Transverse colon (tissue), 4 donors: Measurements from ENCODE around the gene ZNFX1. TPM values are rescaled to one million over a fixed set of nuclear protein-coding genes. Genes with fewer than 3 reads are reported as not detected.

Source experiments
- DNase-seq: peaks from one replicate; pipeline ENCODE4 v3.0.0-alpha.2; 2019
- H3K27ac ChIP-seq, 4 donors: fragments of 200-600 bp; sonication (generic); 2 replicates each; pipeline ENCODE4 v1.5.1; 2016 to 2018; ENCODE audit warnings: inconsistent platforms in 4 of 4
- H3K27me3 ChIP-seq: fragments of 200-600 bp; sonication (generic); 2 replicates; pipeline ENCODE4 v1.5.1; 2017; ENCODE audit warnings: inconsistent platforms
- H3K36me3 ChIP-seq, 4 donors: fragments of 200-600 bp; sonication (generic); 2 replicates each; pipeline ENCODE4 v1.5.1; 2017 to 2019; ENCODE audit warnings: inconsistent platforms in 4 of 4
- H3K4me1 ChIP-seq, 4 donors: fragments of 200-600 bp; sonication (generic); 2 replicates each; pipeline ENCODE4 v1.5.1; 2017 to 2020; ENCODE audit warnings: inconsistent platforms in 4 of 4
- H3K4me3 ChIP-seq, 4 donors: fragments of 200-600 bp; sonication (generic); 1 replicate in 1 of 4; 2 replicates in 3 of 4; pipeline versions ENCODE4 v1.5.1 to v1.6.1; 2017 to 2019; ENCODE audit warnings: inconsistent platforms in 4 of 4
- H3K9me3 ChIP-seq, 2 donors: fragments of 200-600 bp; sonication (generic); 2 replicates each; pipeline ENCODE4 v1.5.1; 2017 to 2019; ENCODE audit warnings: inconsistent platforms in 2 of 2
- EP300 ChIP-seq: sonication (generic); formaldehyde crosslinking; IDR thresholded peaks from one replicate; pipeline ENCODE4 v1.6.1; 2017; ENCODE audit warnings: antibody characterized with exemption, low read depth
- POLR2A ChIP-seq: fragments of 450-650 bp; IDR thresholded peaks from one replicate; pipeline ENCODE4 v1.6.1; 2016; ENCODE audit warnings: antibody characterized with exemption, mild to moderate bottlenecking, moderate library complexity
- POLR2AphosphoS5 ChIP-seq, 3 donors: sonication (generic); formaldehyde crosslinking; IDR thresholded peaks; one replicate each; pipeline ENCODE4 v1.6.1; 2016; ENCODE audit warnings: antibody characterized with exemption in 3 of 3
- WGBS, 2 donors: methylation state at CpG; one replicate each; pipeline ENCODE4 v1.1.5; 2018; ENCODE audit warnings: low coverage in 1 of 2; 5-methylcytosine and 5-hydroxymethylcytosine counted together
- in situ Hi-C, 4 donors: fragments of 200-750 bp; cut with MboI; loops; one replicate each; pipeline versions ENCODE4 v1.15.0 to v1.15.1; 2017; ENCODE audit warnings: low sequenced_read_pairs in 3 of 4, low pct_ligation_motif_present in 1 of 4, low pct_unique_long_range_greater_than_20kb in 1 of 4
- intact Hi-C: fragments of 100-400 bp; cut with DNase I; formaldehyde crosslinking; loops from one replicate; pipeline ENCODE4 v1.15.1; 2023; ENCODE audit warnings: low total_unique reads
- total RNA-seq, 4 donors: library from RNA; depleted of rRNA; stranded (reverse); fragments of >200 nt; gene quantifications; one replicate each; pipeline ENCODE4 v1.1.0, GENCODE V29; 2016
- TF ChIP-seq, protein P1 (sequence below), 5 experiments: fragments of 200-600 bp in 3 of 5; fragments of 450-650 bp in 2 of 5; sonication (generic) in 3 of 5; IDR thresholded peaks; 1 replicate in 2 of 5; 2 replicates in 3 of 5; pipeline ENCODE4 v1.5.1; 2016 to 2017; ENCODE audit warnings: antibody characterized with exemption in 5 of 5, inconsistent platforms in 3 of 5, mild to moderate bottlenecking in 2 of 5, moderate library complexity in 1 of 5

Gene ZNFX1
- total RNA-seq, 4 donors from 2014 or later = 29.1 to 35.4 (median 33.5) TPM

DNA sequence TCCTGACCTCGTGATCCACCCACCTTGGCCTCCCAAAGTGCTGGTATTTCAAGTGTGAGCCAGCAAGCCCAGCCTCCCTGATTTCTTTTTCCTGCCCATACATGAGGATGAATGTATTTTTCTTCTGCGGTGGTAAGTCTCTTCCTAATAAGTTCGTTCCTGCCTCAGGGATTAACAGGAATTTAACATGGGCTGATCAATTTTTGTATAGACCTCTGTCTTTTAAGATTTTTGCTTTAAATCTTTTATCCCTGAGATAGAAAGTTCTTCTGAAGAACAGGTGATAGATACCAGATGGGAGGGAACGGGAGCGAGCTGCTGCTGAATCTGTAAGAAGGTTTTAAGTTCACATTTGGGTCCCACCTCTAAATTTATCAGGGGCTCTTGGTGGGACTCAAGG, 7.0 kb upstream of the ZNFX1 start:
- peaks cover 36 to 44% of the 10 kb centered on the region in 2 donors for H3K9me3 ChIP-seq
- in situ Hi-C loops (no loop called here), intact Hi-C loops (no loop called here)
- 83 to 85% methylated on average over 5 of the region's 5 CpGs for WGBS, 2 donors
- no peaks in the 10 kb centered on the region for H3K27me3 ChIP-seq
- peaks cover 4 to 34% (median 9%) of the 10 kb centered on the region in 4 donors for H3K4me1 ChIP-seq
- peaks cover 1 to 99% (median 66%) of the 10 kb centered on the region in 4 donors for H3K36me3 ChIP-seq
- H3K4me3 ChIP-seq = no peak overlapping the region
- TF ChIP-seq POLR2AphosphoS5 (IDR thresholded peaks at IDR 0.05) = no peak
- TF ChIP-seq POLR2A = no peak
- no peak for TF ChIP-seq EP300
- TF ChIP-seq, protein P1, sequence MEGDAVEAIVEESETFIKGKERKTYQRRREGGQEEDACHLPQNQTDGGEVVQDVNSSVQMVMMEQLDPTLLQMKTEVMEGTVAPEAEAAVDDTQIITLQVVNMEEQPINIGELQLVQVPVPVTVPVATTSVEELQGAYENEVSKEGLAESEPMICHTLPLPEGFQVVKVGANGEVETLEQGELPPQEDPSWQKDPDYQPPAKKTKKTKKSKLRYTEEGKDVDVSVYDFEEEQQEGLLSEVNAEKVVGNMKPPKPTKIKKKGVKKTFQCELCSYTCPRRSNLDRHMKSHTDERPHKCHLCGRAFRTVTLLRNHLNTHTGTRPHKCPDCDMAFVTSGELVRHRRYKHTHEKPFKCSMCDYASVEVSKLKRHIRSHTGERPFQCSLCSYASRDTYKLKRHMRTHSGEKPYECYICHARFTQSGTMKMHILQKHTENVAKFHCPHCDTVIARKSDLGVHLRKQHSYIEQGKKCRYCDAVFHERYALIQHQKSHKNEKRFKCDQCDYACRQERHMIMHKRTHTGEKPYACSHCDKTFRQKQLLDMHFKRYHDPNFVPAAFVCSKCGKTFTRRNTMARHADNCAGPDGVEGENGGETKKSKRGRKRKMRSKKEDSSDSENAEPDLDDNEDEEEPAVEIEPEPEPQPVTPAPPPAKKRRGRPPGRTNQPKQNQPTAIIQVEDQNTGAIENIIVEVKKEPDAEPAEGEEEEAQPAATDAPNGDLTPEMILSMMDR (IDR thresholded peaks at IDR 0.05) = no peak
- no peak overlapping the region for H3K27ac ChIP-seq
- no peak for DNase-seq

DNA sequence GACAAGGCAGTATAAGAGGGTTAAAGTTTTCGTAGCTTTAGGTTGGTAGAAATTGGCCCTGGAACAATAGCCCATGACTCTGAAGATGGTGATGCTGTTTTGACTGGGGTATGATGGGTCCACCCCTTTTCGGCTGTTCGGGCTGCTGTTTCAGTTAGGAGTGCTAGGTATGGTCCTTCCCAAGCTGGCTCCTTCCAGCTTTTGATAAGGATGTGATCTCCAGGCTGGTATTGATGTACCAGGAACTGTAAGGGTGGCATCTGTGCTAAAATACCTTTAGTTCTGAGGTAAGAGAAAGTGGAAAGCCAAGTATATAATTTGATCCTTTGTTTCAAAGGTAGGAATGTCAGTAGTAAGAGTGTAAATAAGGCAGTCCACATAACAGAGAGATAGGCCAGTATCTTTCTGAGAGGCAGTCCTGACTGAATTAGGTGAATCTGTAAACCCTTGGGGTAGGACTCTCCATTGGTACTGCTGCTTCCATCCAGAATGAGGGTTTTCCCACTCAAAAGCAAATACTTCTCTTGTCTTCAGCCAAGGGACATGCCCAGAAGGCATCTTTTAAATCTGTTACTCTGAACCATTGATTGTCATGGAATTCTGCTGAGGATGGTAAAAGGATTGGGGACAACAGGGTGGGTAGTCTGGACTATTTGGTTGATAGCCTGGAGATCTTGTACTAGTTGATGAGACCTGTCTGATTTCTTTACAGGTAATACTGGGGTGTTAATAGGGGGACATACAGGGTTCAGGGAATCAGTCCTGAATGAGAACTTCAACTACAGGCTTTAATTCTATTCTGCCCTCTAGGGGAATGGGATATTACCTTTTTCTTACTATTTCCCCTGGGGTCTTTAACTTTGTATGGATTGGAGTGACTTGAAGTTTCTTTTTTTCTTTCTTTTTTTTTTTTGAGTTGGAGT, 6.1 kb upstream of the ZNFX1 start:
- Histone ChIP-seq H3K27ac (no peak overlapping the region), H3K27me3 (no peaks in the 10 kb centered on the region), H3K4me3 (no peak overlapping the region), H3K36me3 (peaks cover 1 to 91% (median 63%) of the 10 kb centered on the region in 4 donors), H3K9me3 (peaks cover 36 to 44% of the 10 kb centered on the region in 2 donors), H3K4me1 (peaks cover 6 to 39% (median 16%) of the 10 kb centered on the region in 4 donors)
- 81 to 91% methylated on average over 2 to 3 of the region's 3 CpGs for WGBS, 2 donors
- no peak for DNase-seq
- in situ Hi-C loops = no loop called here
- intact Hi-C loops = no loop called here
- TF ChIP-seq POLR2AphosphoS5 (IDR thresholded peaks at IDR 0.05) (peak in 1 of 3 donors; percentile 1), EP300 (no peak)
- TF ChIP-seq, protein P1 (IDR thresholded peaks at IDR 0.05) = no peak

DNA sequence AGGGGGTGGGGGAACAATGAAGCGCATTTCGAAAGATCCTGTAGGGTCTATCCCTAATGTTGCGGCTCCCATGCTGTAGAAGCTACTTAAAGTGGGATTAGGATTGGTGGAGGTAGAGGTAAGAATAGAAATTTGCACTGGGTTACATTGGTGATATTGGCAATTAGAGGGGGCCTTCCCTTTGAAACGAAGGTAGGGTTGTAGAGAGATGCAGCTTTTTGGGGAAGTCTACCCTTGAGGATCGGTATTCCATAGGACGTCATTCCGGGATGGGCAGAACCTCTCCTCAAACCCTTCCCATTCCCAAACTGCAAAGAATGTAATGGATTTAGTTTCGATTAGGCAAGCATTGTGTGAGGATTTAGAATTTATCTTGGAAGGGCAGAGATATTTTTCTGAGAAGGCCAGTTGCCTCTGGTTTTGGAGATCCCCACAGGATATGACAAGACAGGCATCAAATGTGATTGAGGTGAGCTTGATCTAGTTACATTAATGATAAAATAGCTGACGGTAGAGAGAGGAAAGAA, 5.4 kb upstream of the ZNFX1 start:
- Histone ChIP-seq H3K4me1 (peaks cover 6 to 39% (median 17%) of the 10 kb centered on the region in 4 donors), H3K9me3 (peaks cover 36 to 44% of the 10 kb centered on the region in 2 donors), H3K27ac (no peak overlapping the region), H3K36me3 (peaks cover 1 to 84% (median 61%) of the 10 kb centered on the region in 4 donors), H3K4me3 (no peak overlapping the region), H3K27me3 (no peaks in the 10 kb centered on the region)
- DNase-seq = no peak
- intact Hi-C loops (no loop called here), in situ Hi-C loops (no loop called here)
- WGBS, 2 donors = 79 to 92% methylated on average over 9 of the region's 9 CpGs
- TF ChIP-seq POLR2AphosphoS5 (IDR thresholded peaks at IDR 0.05) (no peak), POLR2A (no peak), EP300 (no peak)
- TF ChIP-seq, protein P1 (IDR thresholded peaks at IDR 0.05) = no peak

DNA sequence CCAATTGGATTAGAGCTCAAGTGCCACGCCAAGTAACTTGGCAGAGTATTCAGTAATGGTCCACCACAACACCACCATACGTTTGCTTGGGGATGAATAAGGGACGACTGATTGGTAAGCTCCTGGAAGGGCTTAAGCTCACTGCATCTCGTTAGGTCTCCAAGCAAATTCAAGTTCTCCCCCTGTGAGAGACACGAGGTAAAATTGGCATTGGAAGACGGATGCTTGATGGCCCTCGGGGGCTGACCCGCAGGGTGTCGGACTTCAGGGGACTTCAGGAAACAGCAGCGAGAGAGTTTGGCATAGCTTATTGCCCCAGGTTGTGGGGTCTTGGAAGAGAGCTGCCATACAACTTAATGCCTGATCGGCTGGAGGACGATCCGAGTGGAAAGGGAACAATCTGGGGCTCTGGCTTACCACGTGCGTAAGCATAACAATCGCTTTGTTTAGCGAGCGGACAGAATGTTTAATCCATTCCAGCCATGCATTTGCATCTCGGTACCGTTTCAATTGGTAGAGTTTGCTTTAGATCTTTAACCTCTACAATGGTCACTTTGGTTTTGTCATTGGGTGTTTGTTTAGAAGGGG, 4.8 kb upstream of the ZNFX1 start:
- Histone ChIP-seq H3K9me3 (peaks cover 36 to 41% of the 10 kb centered on the region in 2 donors), H3K27ac (no peak overlapping the region), H3K4me3 (no peak overlapping the region), H3K4me1 (peaks cover 6 to 33% (median 17%) of the 10 kb centered on the region in 4 donors), H3K27me3 (no peaks in the 10 kb centered on the region), H3K36me3 (peaks cover 1 to 80% (median 59%) of the 10 kb centered on the region in 4 donors)
- no peak for DNase-seq
- in situ Hi-C loops (no loop called here), intact Hi-C loops (no loop called here)
- WGBS, 2 donors = 30 to 82% methylated on average over 2 to 20 of the region's 20 CpGs
- TF ChIP-seq POLR2AphosphoS5 (IDR thresholded peaks at IDR 0.05) (no peak), EP300 (no peak), POLR2A (no peak)
- TF ChIP-seq, protein P1 (IDR thresholded peaks at IDR 0.05) = no peak
